ENCODE results near the gene THRSP. TPM values are rescaled to one million over a fixed set of nuclear protein-coding genes. Genes with fewer than 3 reads are reported as not detected.

Gene THRSP
- polyA plus RNA-seq, 1 donor (not counting 4 experiments of a cell fraction or from before 2014, with no cell fraction given): not detected

DNA sequence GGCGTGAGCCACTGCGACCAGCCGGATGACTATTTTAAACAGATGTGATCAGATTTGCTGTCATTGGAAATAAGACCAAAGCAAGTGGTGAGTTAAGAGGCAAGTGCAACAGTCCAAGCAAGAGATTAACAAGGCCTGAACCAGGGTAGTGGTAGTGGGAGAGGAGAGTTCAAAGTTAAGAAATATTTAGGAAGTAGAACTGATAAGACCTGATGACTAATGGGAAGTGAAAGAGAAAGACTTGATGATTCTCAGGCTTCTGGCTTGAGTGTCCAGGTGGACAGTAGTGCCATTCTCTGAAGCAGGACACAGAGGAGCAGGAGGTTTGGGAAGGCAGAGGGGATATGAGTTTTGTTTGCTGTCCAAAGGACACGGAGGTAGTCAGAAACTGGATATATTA lies 8.8 kb downstream of the THRSP start:
- FAIRE-seq: no peak
- Histone ChIP-seq H3K4me1 (ENCODE audit: control insufficient read depth, extremely low read depth, insufficient read depth, low read length) (no peaks in the 10 kb centered on the region), H3K36me3 (ENCODE audit: control insufficient read depth in 2 of 2, extremely low read depth in 1 of 2, insufficient read depth in 2 of 2, low read length in 2 of 2) (peaks cover 8 to 14% of the 10 kb centered on the region in 2 experiments), H3K27me3 (ENCODE audit: control insufficient read depth, extremely low read depth, insufficient read depth, low read length) (no peaks in the 10 kb centered on the region), H4K20me1 (ENCODE audit: control insufficient read depth, extremely low read depth, insufficient read depth, low read length) (peaks cover 5% of the 10 kb centered on the region), H3K79me2 (ENCODE audit: control insufficient read depth, insufficient read depth, low read length) (peaks cover 49% of the 10 kb centered on the region), H2AFZ (ENCODE audit: control insufficient read depth, low read length) (no peak overlapping the region), H3K9me1 (ENCODE audit: control insufficient read depth, extremely low read depth, insufficient read depth, low read length) (peaks cover 5% of the 10 kb centered on the region), H3K9ac (ENCODE audit: control insufficient read depth, extremely low read depth, insufficient read depth, low read length) (no peak overlapping the region), H3K27ac (ENCODE audit: control insufficient read depth, insufficient read depth, low read length) (no peak overlapping the region), H3K4me3 (ENCODE audit: control insufficient read depth in 2 of 3, extremely low read depth in 1 of 3, insufficient read depth in 2 of 3, low read depth in 1 of 3, low read length in 3 of 3) (no peak overlapping the region), H3K4me2 (ENCODE audit: control insufficient read depth, extremely low read depth, insufficient read depth, low read depth, low read length) (no peak overlapping the region), H3K9me3 (ENCODE audit: control insufficient read depth, low read depth, low read length) (no peaks in the 10 kb centered on the region)
- DNase-seq (ENCODE audit: low read depth, low spot score): no peak
- dilution Hi-C loops (cut with MboI; ENCODE audit: extremely low pct_ligation_motif_present, low sequenced_read_pairs): no loop called here
- no peak for TF ChIP-seq EZH2 (IDR thresholded peaks at IDR 0.05; ENCODE audit: low read length)
- no peak for TF ChIP-seq CTCF (optimal IDR thresholded peaks at IDR 0.05 in 1 of 3, IDR thresholded peaks at IDR 0.05 in 1 of 3, conservative IDR thresholded peaks at IDR 0.05 in 1 of 3; ENCODE audit: extremely low read depth in 1 of 3, insufficient read depth in 2 of 3, low read length in 3 of 3)

GRCh38 chr11:78074756-78075155 lies 11.1 kb downstream of the THRSP start:
- no peak overlapping the region for H3K4me3 ChIP-seq (ENCODE audit: control insufficient read depth in 2 of 3, extremely low read depth in 1 of 3, insufficient read depth in 2 of 3, low read depth in 1 of 3, low read length in 3 of 3)
- peaks cover 5% of the 10 kb centered on the region for H4K20me1 ChIP-seq (ENCODE audit: control insufficient read depth, extremely low read depth, insufficient read depth, low read length)
- no peak overlapping the region for H3K9ac ChIP-seq (ENCODE audit: control insufficient read depth, extremely low read depth, insufficient read depth, low read length)
- peaks cover 6 to 7% of the 10 kb centered on the region in 2 experiments for H3K36me3 ChIP-seq (ENCODE audit: control insufficient read depth in 2 of 2, extremely low read depth in 1 of 2, insufficient read depth in 2 of 2, low read length in 2 of 2)
- no peak for TF ChIP-seq EZH2 (IDR thresholded peaks at IDR 0.05; ENCODE audit: low read length)
- TF ChIP-seq CTCF (optimal IDR thresholded peaks at IDR 0.05 in 1 of 3, IDR thresholded peaks at IDR 0.05 in 1 of 3, conservative IDR thresholded peaks at IDR 0.05 in 1 of 3; ENCODE audit: extremely low read depth in 1 of 3, insufficient read depth in 2 of 3, low read length in 3 of 3): no peak
- peaks cover 11% of the 10 kb centered on the region for H3K4me1 ChIP-seq (ENCODE audit: control insufficient read depth, extremely low read depth, insufficient read depth, low read length)
- no peaks in the 10 kb centered on the region for H3K9me3 ChIP-seq (ENCODE audit: control insufficient read depth, low read depth, low read length)
- no peak overlapping the region for H2AFZ ChIP-seq (ENCODE audit: control insufficient read depth, low read length)
- H3K79me2 ChIP-seq (ENCODE audit: control insufficient read depth, insufficient read depth, low read length): peaks cover 72% of the 10 kb centered on the region
- H3K27me3 ChIP-seq (ENCODE audit: control insufficient read depth, extremely low read depth, insufficient read depth, low read length): no peaks in the 10 kb centered on the region
- H3K27ac ChIP-seq (ENCODE audit: control insufficient read depth, insufficient read depth, low read length): no peak overlapping the region
- dilution Hi-C loops (cut with MboI; ENCODE audit: extremely low pct_ligation_motif_present, low sequenced_read_pairs): no loop called here
- no peak overlapping the region for H3K4me2 ChIP-seq (ENCODE audit: control insufficient read depth, extremely low read depth, insufficient read depth, low read depth, low read length)
- FAIRE-seq (no peak), DNase-seq (ENCODE audit: low read depth, low spot score) (no peak)
- peaks cover 7% of the 10 kb centered on the region for H3K9me1 ChIP-seq (ENCODE audit: control insufficient read depth, extremely low read depth, insufficient read depth, low read length)
